H9 (cell line): ENCODE data around the gene POLR2H. TPM values are rescaled to one million over a fixed set of nuclear protein-coding genes. Genes with fewer than 3 reads are reported as not detected.

ENCODE experiments used
- DNase-seq: peaks from one replicate; pipeline ENCODE4 v3.0.0-alpha.2; 2017
- H2AFZ ChIP-seq: one replicate; pipeline ENCODE4 v1.6.1; 2013; ENCODE audit warnings: mild to moderate bottlenecking, low read length, control low read depth, moderate library complexity
- H2AK5ac ChIP-seq: 2 replicates; pipeline ENCODE4 v1.6.1; 2013; ENCODE audit warnings: low read length, control low read depth, mixed read lengths; ENCODE audit not compliant: insufficient read length
- H2BK120ac ChIP-seq: one replicate; pipeline ENCODE4 v1.6.1; 2013; ENCODE audit warnings: low read depth, mild to moderate bottlenecking, low read length, control low read depth, inconsistent platforms; ENCODE audit not compliant: poor library complexity, severe bottlenecking
- H2BK12ac ChIP-seq: 2 replicates; pipeline ENCODE4 v1.6.1; 2013; ENCODE audit warnings: low read length, control low read depth, mixed read lengths, low read depth; ENCODE audit not compliant: insufficient read length
- H2BK15ac ChIP-seq: 2 replicates; pipeline ENCODE4 v1.6.1; 2013; ENCODE audit warnings: low read depth, low read length, control low read depth
- H2BK20ac ChIP-seq: one replicate; pipeline ENCODE4 v1.6.1; 2013; ENCODE audit warnings: low read depth, mild to moderate bottlenecking, low read length, control low read depth, inconsistent platforms; ENCODE audit not compliant: poor library complexity, severe bottlenecking
- H2BK5ac ChIP-seq: 2 replicates; pipeline ENCODE4 v1.6.1; 2013; ENCODE audit warnings: low read length, control low read depth, mixed read lengths; ENCODE audit not compliant: insufficient read length
- H3K14ac ChIP-seq: 2 replicates; pipeline ENCODE4 v1.6.1; 2013; ENCODE audit warnings: low read length, control low read depth; ENCODE audit not compliant: insufficient read depth
- H3K18ac ChIP-seq: 2 replicates; pipeline ENCODE4 v1.6.1; 2013; ENCODE audit warnings: low read depth, mild to moderate bottlenecking, mixed read lengths, low read length, control low read depth; ENCODE audit not compliant: insufficient read length
- H3K23ac ChIP-seq: 2 replicates; pipeline ENCODE4 v1.6.1; 2013; ENCODE audit warnings: low read length, control low read depth, mixed read lengths, low read depth; ENCODE audit not compliant: insufficient read length
- H3K23me2 ChIP-seq: 2 replicates; pipeline ENCODE4 v1.6.1; 2013; ENCODE audit warnings: low read depth, mild to moderate bottlenecking, mixed read lengths, low read length, control low read depth; ENCODE audit not compliant: insufficient read length, poor library complexity, severe bottlenecking
- H3K27ac ChIP-seq: 2 replicates; pipeline ENCODE4 v1.5.1; 2013; ENCODE audit warnings: low read length, control low read depth, mixed read lengths, low read depth; ENCODE audit not compliant: insufficient read length
- H3K27me3 ChIP-seq: 2 replicates; pipeline ENCODE4 v1.6.1; 2013; ENCODE audit warnings: low read length, control low read depth, inconsistent platforms; ENCODE audit not compliant: insufficient read depth
- H3K4ac ChIP-seq: 2 replicates; pipeline ENCODE4 v1.6.1; 2013; ENCODE audit warnings: low read depth, mild to moderate bottlenecking, control low read depth, inconsistent platforms, low read length, moderate library complexity
- H3K4me1 ChIP-seq: 2 replicates; pipeline ENCODE4 v1.6.1; 2013; ENCODE audit warnings: low read length, control low read depth, inconsistent platforms; ENCODE audit not compliant: insufficient read depth
- H3K4me2 ChIP-seq: 2 replicates; pipeline ENCODE4 v1.6.1; 2013; ENCODE audit warnings: low read length, control low read depth, mixed read lengths; ENCODE audit not compliant: insufficient read length, insufficient read depth
- H3K56ac ChIP-seq: 2 replicates; pipeline ENCODE4 v1.6.1; 2013; ENCODE audit warnings: low read depth, mild to moderate bottlenecking, mixed read lengths, low read length, control low read depth; ENCODE audit not compliant: insufficient read length
- H3K79me1 ChIP-seq: 2 replicates; pipeline ENCODE4 v1.6.1; 2013; ENCODE audit warnings: low read depth, mild to moderate bottlenecking, moderate library complexity, low read length, control low read depth, inconsistent platforms; ENCODE audit not compliant: insufficient read depth, poor library complexity, severe bottlenecking
- H3K79me2 ChIP-seq: 2 replicates; pipeline ENCODE4 v1.6.1; 2013; ENCODE audit warnings: low read length, control low read depth, inconsistent platforms; ENCODE audit not compliant: insufficient read depth
- H3K9ac ChIP-seq: 2 replicates; pipeline ENCODE4 v1.6.1; 2013; ENCODE audit warnings: low read length, control low read depth, mixed read lengths; ENCODE audit not compliant: insufficient read length; ENCODE audit errors: extremely low read depth
- H3K9me3 ChIP-seq: one replicate; pipeline ENCODE4 v1.6.1; 2013; ENCODE audit warnings: low read depth, low read length, inconsistent platforms; ENCODE audit not compliant: control insufficient read depth
- H3T11ph ChIP-seq: one replicate; pipeline ENCODE4 v1.6.1; 2013; ENCODE audit warnings: mild to moderate bottlenecking, low read length, control low read depth, inconsistent platforms
- H4K20me1 ChIP-seq: one replicate; pipeline ENCODE4 v1.6.1; 2013; ENCODE audit not compliant: control insufficient read depth, insufficient read length, insufficient read depth
- H4K5ac ChIP-seq: 2 replicates; pipeline ENCODE4 v1.6.1; 2013; ENCODE audit warnings: low read depth, mild to moderate bottlenecking, mixed read lengths, low read length, control low read depth; ENCODE audit not compliant: insufficient read length
- H4K8ac ChIP-seq: replicated peaks from 2 replicates; pipeline ENCODE4 v1.6.1; 2013; ENCODE audit warnings: low read length, control low read depth, mixed read lengths, low read depth; ENCODE audit not compliant: insufficient read length
- H4K91ac ChIP-seq: 2 replicates; pipeline ENCODE4 v1.6.1; 2013; ENCODE audit warnings: low read depth, mild to moderate bottlenecking, moderate library complexity, mixed read lengths, low read length, control low read depth; ENCODE audit not compliant: insufficient read length
- H3K27ac Mint-ChIP-seq, 3 experiments: 2 replicates in 2 of 3; 3 replicates in 1 of 3; pipeline ENCODE4 v1.8.0; 2020 to 2021; ENCODE audit warnings: mixed read lengths in 3 of 3, mild to moderate bottlenecking in 1 of 3, moderate library complexity in 1 of 3
- H3K27me3 Mint-ChIP-seq: 2 replicates; pipeline ENCODE4 v1.8.0; 2021; ENCODE audit warnings: low read depth, mild to moderate bottlenecking, moderate library complexity, mixed read lengths
- H3K36me3 Mint-ChIP-seq, 3 experiments: 2 replicates in 2 of 3; 3 replicates in 1 of 3; pipeline ENCODE4 v1.8.0; 2020 to 2021; ENCODE audit warnings: low read depth in 3 of 3, mixed read lengths in 3 of 3; ENCODE audit not compliant: insufficient read depth in 1 of 3
- H3K4me1 Mint-ChIP-seq, 2 experiments: 2 replicates each; pipeline ENCODE4 v1.8.0; 2020; ENCODE audit warnings: mixed read lengths in 2 of 2
- H3K4me3 Mint-ChIP-seq, 2 experiments: 2 replicates in 1 of 2; 3 replicates in 1 of 2; pipeline ENCODE4 v1.8.0; 2020 to 2021; ENCODE audit warnings: mild to moderate bottlenecking in 2 of 2, mixed read lengths in 2 of 2, moderate library complexity in 1 of 2
- H3K9me3 Mint-ChIP-seq, 2 experiments: 2 replicates in 1 of 2; 3 replicates in 1 of 2; pipeline ENCODE4 v1.8.0; 2020; ENCODE audit warnings: mild to moderate bottlenecking in 2 of 2, mixed read lengths in 2 of 2, moderate library complexity in 1 of 2
- WGBS: extraction: QIAGEN DNeasy Blood & Tissue Kit; methylation state at CpG from one replicate; pipeline ENCODE4 v1.1.7; 2013; ENCODE audit warnings: missing lambda C conversion rate, low lambda C conversion rate, mixed read lengths; ENCODE audit not compliant: insufficient read length; ENCODE audit errors: extremely low coverage; 5-methylcytosine and 5-hydroxymethylcytosine counted together
- total RNA-seq: library from RNA; stranded (reverse); gene quantifications from 2 replicates; pipeline ENCODE4 v1.2.1, GENCODE V29; 2021
- TF ChIP-seq, protein P1 (sequence below): fragments of 200-600 bp; sonication (generic); conservative IDR thresholded peaks from 3 replicates; pipeline ENCODE4 v1.8.0; 2021; ENCODE audit warnings: antibody characterized with exemption, mild to moderate bottlenecking

POLR2H gene
- total RNA-seq, 1 experiment from 2014 or later, result 115 TPM

DNA sequence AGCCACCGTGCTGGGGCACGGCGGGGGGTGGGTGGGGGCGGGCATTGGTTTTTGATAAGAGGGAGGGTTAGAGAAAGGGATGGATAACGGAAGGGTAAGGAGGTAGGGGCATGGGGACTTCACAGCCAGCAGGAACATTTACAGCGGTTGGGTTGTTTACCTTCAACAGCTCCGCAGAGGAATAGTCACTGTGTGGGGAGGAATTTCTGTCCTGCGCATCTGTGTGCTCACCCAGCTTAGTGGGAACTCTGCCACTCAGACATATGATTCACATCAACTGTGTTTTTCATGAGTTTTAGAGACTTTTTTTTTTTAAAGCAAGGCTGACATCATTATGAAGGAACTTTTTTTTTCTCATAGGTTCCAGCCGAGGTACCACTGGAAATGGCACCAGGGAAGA, 37.9 kb downstream of the POLR2H start:
- no peak overlapping the region for H2BK15ac ChIP-seq
- no peak for DNase-seq
- no peak overlapping the region for H3K4ac ChIP-seq
- no peaks in the 10 kb centered on the region for H3K9me3 ChIP-seq
- peaks cover 2% of the 10 kb centered on the region for H3K23me2 ChIP-seq
- H3K27ac ChIP-seq, result no peak overlapping the region
- H3K27ac Mint-ChIP-seq, result no peak overlapping the region
- H3K79me2 ChIP-seq, result no peaks in the 10 kb centered on the region
- H2AK5ac ChIP-seq, result no peak overlapping the region
- H4K20me1 ChIP-seq, result no peaks in the 10 kb centered on the region
- H4K91ac ChIP-seq, result no peak overlapping the region
- H4K5ac ChIP-seq, result no peak overlapping the region
- no peaks in the 10 kb centered on the region for H3K36me3 Mint-ChIP-seq
- peaks cover 3 to 15% of the 10 kb centered on the region in 2 experiments for H3K4me1 Mint-ChIP-seq
- H3K27me3 Mint-ChIP-seq, result peaks cover 24% of the 10 kb centered on the region
- no peak overlapping the region for H3K56ac ChIP-seq
- no peak overlapping the region for H4K8ac ChIP-seq
- H2BK5ac ChIP-seq, result no peak overlapping the region
- no CpG with 5 or more reads among the region's 9 CpGs for WGBS
- no peaks in the 10 kb centered on the region for H3K79me1 ChIP-seq
- H3K23ac ChIP-seq, result no peak overlapping the region
- H3T11ph ChIP-seq, result no peak overlapping the region
- peak overlapping the region in 1 of 2 experiments; percentile 51; a peak in 1 of 5 replicates for H3K4me3 Mint-ChIP-seq
- no peak overlapping the region for H2AFZ ChIP-seq
- no peaks in the 10 kb centered on the region; the same call in 1 of the 2 replicates for H3K4me1 ChIP-seq
- no peaks in the 10 kb centered on the region for H3K27me3 ChIP-seq
- no peak overlapping the region for H3K18ac ChIP-seq
- TF ChIP-seq, protein P1, sequence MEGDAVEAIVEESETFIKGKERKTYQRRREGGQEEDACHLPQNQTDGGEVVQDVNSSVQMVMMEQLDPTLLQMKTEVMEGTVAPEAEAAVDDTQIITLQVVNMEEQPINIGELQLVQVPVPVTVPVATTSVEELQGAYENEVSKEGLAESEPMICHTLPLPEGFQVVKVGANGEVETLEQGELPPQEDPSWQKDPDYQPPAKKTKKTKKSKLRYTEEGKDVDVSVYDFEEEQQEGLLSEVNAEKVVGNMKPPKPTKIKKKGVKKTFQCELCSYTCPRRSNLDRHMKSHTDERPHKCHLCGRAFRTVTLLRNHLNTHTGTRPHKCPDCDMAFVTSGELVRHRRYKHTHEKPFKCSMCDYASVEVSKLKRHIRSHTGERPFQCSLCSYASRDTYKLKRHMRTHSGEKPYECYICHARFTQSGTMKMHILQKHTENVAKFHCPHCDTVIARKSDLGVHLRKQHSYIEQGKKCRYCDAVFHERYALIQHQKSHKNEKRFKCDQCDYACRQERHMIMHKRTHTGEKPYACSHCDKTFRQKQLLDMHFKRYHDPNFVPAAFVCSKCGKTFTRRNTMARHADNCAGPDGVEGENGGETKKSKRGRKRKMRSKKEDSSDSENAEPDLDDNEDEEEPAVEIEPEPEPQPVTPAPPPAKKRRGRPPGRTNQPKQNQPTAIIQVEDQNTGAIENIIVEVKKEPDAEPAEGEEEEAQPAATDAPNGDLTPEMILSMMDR, result no peak
- H2BK12ac ChIP-seq, result no peak overlapping the region
- no peak overlapping the region for H3K14ac ChIP-seq
- no peaks in the 10 kb centered on the region for H3K9me3 Mint-ChIP-seq
- H3K9ac ChIP-seq, result no peak overlapping the region
- H2BK20ac ChIP-seq, result no peak overlapping the region
- H2BK120ac ChIP-seq, result no peak overlapping the region
- H3K4me2 ChIP-seq, result peak overlapping the region; percentile 48
